Activated naive CD8-positive, alpha-beta T cell treated with anti-CD3 and anti-CD28 coated beads for 36 hours (primary cell): Measurements from ENCODE around the gene STUB1. TPM values are rescaled to one million over a fixed set of nuclear protein-coding genes. Genes with fewer than 3 reads are reported as not detected.
A peak's percentile ranks its signal among the peaks of the same experiment; 100 is the strongest.

Source experiments
- DNase-seq: peaks from one replicate; pipeline ENCODE4 v3.0.0; 2021
- H3K27ac Mint-ChIP-seq: one replicate; pipeline ENCODE4 v1.8.0; 2022; ENCODE audit warnings: mild to moderate bottlenecking, moderate library complexity, mixed read lengths
- H3K27me3 Mint-ChIP-seq: one replicate; pipeline ENCODE4 v1.8.0; 2022; ENCODE audit warnings: mild to moderate bottlenecking, mixed read lengths
- H3K36me3 Mint-ChIP-seq: one replicate; pipeline ENCODE4 v1.8.0; 2021; ENCODE audit warnings: mild to moderate bottlenecking, mixed read lengths
- H3K4me1 Mint-ChIP-seq: one replicate; pipeline ENCODE4 v1.8.0; 2021; ENCODE audit warnings: mixed read lengths
- H3K4me3 Mint-ChIP-seq: one replicate; pipeline ENCODE4 v1.8.0; 2022; ENCODE audit warnings: mild to moderate bottlenecking, moderate library complexity, mixed read lengths
- H3K9me3 Mint-ChIP-seq: one replicate; pipeline ENCODE4 v1.8.0; 2022; ENCODE audit warnings: mixed read lengths
- total RNA-seq, 2 experiments: library from RNA; stranded (reverse); gene quantifications; one replicate each; pipeline ENCODE4 v1.2.3, GENCODE V29; 2021

STUB1 gene
- total RNA-seq, 2 experiments from 2014 or later: 74.3 to 82.1 TPM

GRCh38 chr16:714079-714478, 33.9 kb downstream of the STUB1 start:
- Mint-ChIP-seq H3K4me3 (no peak overlapping the region), H3K36me3 (no peaks in the 10 kb centered on the region), H3K9me3 (no peaks in the 10 kb centered on the region), H3K4me1 (peaks cover 11% of the 10 kb centered on the region), H3K27me3 (peaks cover 32% of the 10 kb centered on the region), H3K27ac (no peak overlapping the region)
- DNase-seq: no peak

- Mint-ChIP-seq H3K4me1 (peaks cover 15% of the 10 kb centered on the region), H3K4me3 (peak within 1 kb of the TSS; percentile 72), H3K27me3 (peaks cover 24% of the 10 kb centered on the region), H3K27ac (no peak within 1 kb of the TSS), H3K36me3 (no peaks in the 10 kb centered on the region), H3K9me3 (no peaks in the 10 kb centered on the region)
- peak; percentile 96 for DNase-seq
Observed at GRCh38 chr16:714558-715476, 34.6 kb downstream of the STUB1 start, which contains the start of gene METRN. METRN (plus strand) TSS chr16:715118; CDS start chr16:715290, 172 bp downstream.

- Mint-ChIP-seq H3K36me3 (no peaks in the 10 kb centered on the region), H3K9me3 (no peaks in the 10 kb centered on the region), H3K27ac (no peak overlapping the region), H3K4me3 (peak overlapping the region; percentile 72), H3K27me3 (peaks cover 16% of the 10 kb centered on the region), H3K4me1 (peaks cover 20% of the 10 kb centered on the region)
- DNase-seq: peak; percentile 42
Observed at GRCh38 chr16:715477-716199, 35.4 kb downstream of the STUB1 start.

GRCh38 chr16:716200-716568, 36.0 kb downstream of the STUB1 start:
- no peak overlapping the region for H3K27ac Mint-ChIP-seq
- no peaks in the 10 kb centered on the region for H3K36me3 Mint-ChIP-seq
- no peaks in the 10 kb centered on the region for H3K9me3 Mint-ChIP-seq
- no peak for DNase-seq
- H3K27me3 Mint-ChIP-seq: peaks cover 13% of the 10 kb centered on the region
- H3K4me3 Mint-ChIP-seq: peak overlapping the region; percentile 72
- H3K4me1 Mint-ChIP-seq: peaks cover 20% of the 10 kb centered on the region

- peaks cover 11% of the 10 kb centered on the region for H3K27me3 Mint-ChIP-seq
- no peak overlapping the region for H3K4me3 Mint-ChIP-seq
- H3K27ac Mint-ChIP-seq: no peak overlapping the region
- H3K4me1 Mint-ChIP-seq: peaks cover 20% of the 10 kb centered on the region
- H3K36me3 Mint-ChIP-seq: no peaks in the 10 kb centered on the region
- H3K9me3 Mint-ChIP-seq: no peaks in the 10 kb centered on the region
- DNase-seq: no peak
Observed at GRCh38 chr16:716768-717325, 36.6 kb downstream of the STUB1 start.

- no peaks in the 10 kb centered on the region for H3K9me3 Mint-ChIP-seq
- H3K4me1 Mint-ChIP-seq: peaks cover 20% of the 10 kb centered on the region
- no peak for DNase-seq
- no peak overlapping the region for H3K27ac Mint-ChIP-seq
- no peak overlapping the region for H3K4me3 Mint-ChIP-seq
- peaks cover 9% of the 10 kb centered on the region for H3K27me3 Mint-ChIP-seq
- no peaks in the 10 kb centered on the region for H3K36me3 Mint-ChIP-seq
Observed at GRCh38 chr16:717450-718245, 37.4 kb downstream of the STUB1 start.

- DNase-seq: no peak
- Mint-ChIP-seq H3K27me3 (peaks cover 4% of the 10 kb centered on the region), H3K9me3 (no peaks in the 10 kb centered on the region), H3K4me1 (peaks cover 20% of the 10 kb centered on the region), H3K36me3 (no peaks in the 10 kb centered on the region), H3K27ac (no peak overlapping the region), H3K4me3 (no peak overlapping the region)
Observed at GRCh38 chr16:718389-718788, 38.2 kb downstream of the STUB1 start.

GRCh38 chr16:718922-719321, 38.7 kb downstream of the STUB1 start:
- peak overlapping the region; percentile 62 for H3K27ac Mint-ChIP-seq

GRCh38 chr16:719815-720446, 39.7 kb downstream of the STUB1 start:
- Mint-ChIP-seq H3K27me3 (no peaks in the 10 kb centered on the region), H3K36me3 (no peaks in the 10 kb centered on the region), H3K9me3 (no peaks in the 10 kb centered on the region), H3K27ac (peak overlapping the region; percentile 84), H3K4me3 (peak overlapping the region; percentile 87), H3K4me1 (peaks cover 17% of the 10 kb centered on the region)
- peak; percentile 42 for DNase-seq

More at GRCh38 chr16:718922-719321, 38.7 kb downstream of the STUB1 start:
- H3K36me3 Mint-ChIP-seq: no peaks in the 10 kb centered on the region
- H3K27me3 Mint-ChIP-seq: peaks cover 3% of the 10 kb centered on the region
- H3K9me3 Mint-ChIP-seq: no peaks in the 10 kb centered on the region
- H3K4me3 Mint-ChIP-seq: peak overlapping the region; percentile 68
- peaks cover 20% of the 10 kb centered on the region for H3K4me1 Mint-ChIP-seq
- DNase-seq: no peak

GRCh38 chr16:720447-720989, 40.3 kb downstream of the STUB1 start:
- Mint-ChIP-seq H3K4me1 (peaks cover 17% of the 10 kb centered on the region), H3K27ac (peak overlapping the region; percentile 84), H3K27me3 (no peaks in the 10 kb centered on the region), H3K9me3 (no peaks in the 10 kb centered on the region), H3K36me3 (no peaks in the 10 kb centered on the region), H3K4me3 (peak overlapping the region; percentile 87)
- DNase-seq: peak; percentile 76

GRCh38 chr16:720990-721764, 41.0 kb downstream of the STUB1 start, which contains the start of gene ANTKMT:
ANTKMT (plus strand) TSS chr16:721146; CDS start chr16:721275, 129 bp downstream.
- no peaks in the 10 kb centered on the region for H3K27me3 Mint-ChIP-seq

GRCh38 chr16:721765-722540, 41.7 kb downstream of the STUB1 start:
- peak; percentile 48 for DNase-seq
- Mint-ChIP-seq H3K27me3 (no peaks in the 10 kb centered on the region), H3K36me3 (no peaks in the 10 kb centered on the region), H3K9me3 (no peaks in the 10 kb centered on the region), H3K4me3 (peak overlapping the region; percentile 60), H3K4me1 (peaks cover 20% of the 10 kb centered on the region), H3K27ac (no peak overlapping the region)

More at GRCh38 chr16:720990-721764, 41.0 kb downstream of the STUB1 start, which contains the start of gene ANTKMT:
- Mint-ChIP-seq H3K36me3 (no peaks in the 10 kb centered on the region), H3K27ac (peak within 1 kb of the TSS; percentile 84), H3K9me3 (no peaks in the 10 kb centered on the region), H3K4me3 (peak within 1 kb of the TSS; percentile 87), H3K4me1 (peaks cover 17% of the 10 kb centered on the region)
- peak; percentile 92 for DNase-seq
